ENCODE measurements around the gene LCOR.

LCOR gene

GRCh38 chr10:96988426-96988825 is 156.3 kb downstream of the LCOR start:
- DNase-seq = no peak

GRCh38 chr10:96991313-96991841 is 159.3 kb downstream of the LCOR start:
- no peak for DNase-seq

GRCh38 chr10:96992721-96993120 is 160.6 kb downstream of the LCOR start:
- DNase-seq = no peak

- DNase-seq = no peak
Observed at GRCh38 chr10:96995851-96996250, 163.8 kb downstream of the LCOR start.

GRCh38 chr10:96996275-96996965 is 164.3 kb downstream of the LCOR start:
- DNase-seq = no peak

GRCh38 chr10:96998329-96998888 is 166.3 kb downstream of the LCOR start:
- DNase-seq = no peak

- no peak for DNase-seq
Observed at GRCh38 chr10:96999337-96999736, 167.2 kb downstream of the LCOR start.

- no peak for DNase-seq
Observed at GRCh38 chr10:96999987-97000386, 167.9 kb downstream of the LCOR start.

- no peak for DNase-seq
Observed at GRCh38 chr10:97000487-97001182, 168.5 kb downstream of the LCOR start.

- no peak for DNase-seq
Observed at GRCh38 chr10:97001183-97001991, 169.3 kb downstream of the LCOR start.

- no peak for DNase-seq
Observed at GRCh38 chr10:97002670-97003069, 170.6 kb downstream of the LCOR start.

GRCh38 chr10:97003151-97003803 is 171.2 kb downstream of the LCOR start:
- DNase-seq = no peak

- DNase-seq = no peak
Observed at GRCh38 chr10:97003804-97004201, 171.7 kb downstream of the LCOR start.

- no peak for DNase-seq
Observed at GRCh38 chr10:97004591-97004990, 172.5 kb downstream of the LCOR start.

GRCh38 chr10:97005349-97005748 is 173.3 kb downstream of the LCOR start:
- no peak for DNase-seq

GRCh38 chr10:97006364-97006763 is 174.3 kb downstream of the LCOR start:
- no peak for DNase-seq

GRCh38 chr10:97007417-97007816 is 175.3 kb downstream of the LCOR start:
- no peak for DNase-seq

- DNase-seq = no peak
Observed at GRCh38 chr10:97010695-97011206, 178.7 kb downstream of the LCOR start.

- no peak for DNase-seq
Observed at GRCh38 chr10:97011397-97011796, 179.3 kb downstream of the LCOR start.

- no peak for DNase-seq
Observed at GRCh38 chr10:97012470-97012869, 180.4 kb downstream of the LCOR start.

- no peak for DNase-seq
Observed at GRCh38 chr10:97013568-97013967, 181.5 kb downstream of the LCOR start.

- no peak for DNase-seq
Observed at GRCh38 chr10:97013983-97014382, 181.9 kb downstream of the LCOR start.
